Measurements from ENCODE around the gene OST4.

The OST4 gene

DNA sequence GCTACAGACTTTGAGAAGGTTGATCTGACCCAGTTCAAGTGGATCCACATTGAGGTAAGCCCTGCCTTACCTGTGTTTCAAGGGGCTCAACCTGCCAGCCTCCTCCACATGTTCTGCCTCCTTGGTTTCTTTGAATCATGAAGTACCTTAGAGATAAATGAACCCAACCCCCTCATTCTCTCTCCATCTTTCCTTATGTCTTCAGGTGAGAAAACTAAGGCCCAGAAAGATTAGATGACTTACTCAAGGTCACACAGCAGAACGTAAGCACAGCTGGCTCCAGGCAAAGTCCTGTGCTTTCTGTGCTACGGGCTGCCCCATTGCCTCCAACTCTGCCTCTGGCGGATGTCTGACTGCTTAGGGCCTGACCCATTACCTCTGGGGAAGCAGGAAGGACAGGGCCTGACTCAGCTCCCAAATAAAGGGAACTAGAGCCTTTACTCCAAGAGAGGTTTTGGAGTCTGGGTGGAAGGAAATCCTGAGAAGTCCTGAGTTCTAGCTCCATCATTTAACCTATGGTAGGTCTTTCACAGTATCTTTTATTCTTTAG lies 25.4 kb upstream of the OST4 start:
- no peaks in the 10 kb centered on the region for H3K27me3 ChIP-seq (ENCODE audit: insufficient read depth, insufficient read length)
- H3K36me3 ChIP-seq (ENCODE audit: insufficient read depth, insufficient read length, low read length), result no peaks in the 10 kb centered on the region
- TF ChIP-seq YY1 (IDR thresholded peaks at IDR 0.05; ENCODE audit: insufficient read depth, insufficient read length) (no peak), SUZ12 (IDR thresholded peaks at IDR 0.05; ENCODE audit: extremely low read depth, insufficient read depth, insufficient read length) (no peak), ZNF274 (IDR thresholded peaks at IDR 0.05; ENCODE audit: low read depth, low read length) (no peak)
- no peak for DNase-seq (ENCODE audit: low read depth, low spot score)
- H3K4me1 ChIP-seq (ENCODE audit: insufficient read depth, insufficient read length), result peaks cover 13% of the 10 kb centered on the region
- no peaks in the 10 kb centered on the region for H3K9me3 ChIP-seq (ENCODE audit: insufficient read depth, low read length)
- no peak overlapping the region for H3K9ac ChIP-seq (ENCODE audit: insufficient read length, low read depth)
- H3K4me3 ChIP-seq (ENCODE audit: insufficient read length, low read depth), result no peak overlapping the region

DNA sequence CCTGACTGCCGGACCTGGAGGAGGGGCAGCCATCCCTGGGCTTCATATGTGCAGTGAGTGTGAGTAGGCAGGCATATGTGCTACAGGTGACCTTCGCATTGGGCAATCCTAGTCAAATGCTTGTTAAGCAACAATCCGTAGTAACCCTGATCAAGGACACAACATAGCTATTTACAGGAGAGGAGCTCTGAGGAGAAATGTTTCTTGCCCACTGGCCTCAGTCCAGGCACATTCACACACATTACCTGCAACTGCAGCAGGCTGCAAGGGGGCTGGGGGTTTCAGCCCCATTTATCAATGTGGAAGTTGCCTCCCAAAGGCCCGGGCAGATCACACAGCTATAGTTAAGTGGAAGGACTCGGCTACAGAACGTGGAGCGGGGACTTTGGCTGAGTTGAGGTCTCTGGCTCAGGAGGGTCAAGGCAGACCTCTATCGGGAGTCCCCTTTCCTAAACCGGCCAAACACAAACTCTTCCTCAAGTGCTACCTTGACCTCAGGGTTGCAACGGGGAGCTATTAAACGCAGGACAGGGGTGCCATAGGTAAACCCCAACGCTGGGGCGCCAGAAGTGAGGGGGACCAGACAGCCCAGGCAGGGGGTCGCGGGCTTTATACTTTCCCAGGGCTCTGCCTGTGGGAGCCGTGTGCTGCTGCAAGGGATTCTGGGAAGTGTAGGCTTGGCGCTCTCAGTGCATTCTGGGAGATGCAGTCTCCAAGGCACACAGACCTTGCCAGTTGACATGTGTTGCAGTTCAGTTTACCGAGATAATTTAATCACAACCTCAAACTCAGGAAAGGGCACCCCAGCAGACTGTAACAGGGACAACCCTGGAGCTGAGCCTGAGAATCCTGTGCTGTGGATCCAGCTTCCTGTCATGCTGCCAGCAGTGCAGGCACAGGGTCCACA lies 24.5 kb upstream of the OST4 start:
- TF ChIP-seq YY1 (IDR thresholded peaks at IDR 0.05; ENCODE audit: insufficient read depth, insufficient read length) (no peak), SUZ12 (IDR thresholded peaks at IDR 0.05; ENCODE audit: extremely low read depth, insufficient read depth, insufficient read length) (no peak), ZNF274 (IDR thresholded peaks at IDR 0.05; ENCODE audit: low read depth, low read length) (no peak)
- no peaks in the 10 kb centered on the region for H3K36me3 ChIP-seq (ENCODE audit: insufficient read depth, insufficient read length, low read length)
- no peak for DNase-seq (ENCODE audit: low read depth, low spot score)
- no peaks in the 10 kb centered on the region for H3K27me3 ChIP-seq (ENCODE audit: insufficient read depth, insufficient read length)
- no peak overlapping the region for H3K4me3 ChIP-seq (ENCODE audit: insufficient read length, low read depth)
- H3K9ac ChIP-seq (ENCODE audit: insufficient read length, low read depth), result no peak overlapping the region
- H3K9me3 ChIP-seq (ENCODE audit: insufficient read depth, low read length), result no peaks in the 10 kb centered on the region
- peaks cover 11% of the 10 kb centered on the region for H3K4me1 ChIP-seq (ENCODE audit: insufficient read depth, insufficient read length)

GRCh38 chr2:27095427-27095744 lies 23.9 kb upstream of the OST4 start:
- TF ChIP-seq ZNF274 (IDR thresholded peaks at IDR 0.05; ENCODE audit: low read depth, low read length) (no peak), SUZ12 (IDR thresholded peaks at IDR 0.05; ENCODE audit: extremely low read depth, insufficient read depth, insufficient read length) (no peak), YY1 (IDR thresholded peaks at IDR 0.05; ENCODE audit: insufficient read depth, insufficient read length) (no peak)
- H3K27me3 ChIP-seq (ENCODE audit: insufficient read depth, insufficient read length), result no peaks in the 10 kb centered on the region
- H3K9ac ChIP-seq (ENCODE audit: insufficient read length, low read depth), result no peak overlapping the region
- peaks cover 11% of the 10 kb centered on the region for H3K4me1 ChIP-seq (ENCODE audit: insufficient read depth, insufficient read length)
- no peak overlapping the region for H3K4me3 ChIP-seq (ENCODE audit: insufficient read length, low read depth)
- H3K36me3 ChIP-seq (ENCODE audit: insufficient read depth, insufficient read length, low read length), result no peaks in the 10 kb centered on the region
- DNase-seq (ENCODE audit: low read depth, low spot score), result no peak
- H3K9me3 ChIP-seq (ENCODE audit: insufficient read depth, low read length), result no peaks in the 10 kb centered on the region

- no peak overlapping the region for H3K9ac ChIP-seq (ENCODE audit: insufficient read length, low read depth)
- no peaks in the 10 kb centered on the region for H3K27me3 ChIP-seq (ENCODE audit: insufficient read depth, insufficient read length)
- no peaks in the 10 kb centered on the region for H3K9me3 ChIP-seq (ENCODE audit: insufficient read depth, low read length)
- peaks cover 9% of the 10 kb centered on the region for H3K4me1 ChIP-seq (ENCODE audit: insufficient read depth, insufficient read length)
- no peaks in the 10 kb centered on the region for H3K36me3 ChIP-seq (ENCODE audit: insufficient read depth, insufficient read length, low read length)
- no peak for DNase-seq (ENCODE audit: low read depth, low spot score)
- H3K4me3 ChIP-seq (ENCODE audit: insufficient read length, low read depth), result no peak overlapping the region
- TF ChIP-seq ZNF274 (IDR thresholded peaks at IDR 0.05; ENCODE audit: low read depth, low read length) (no peak), YY1 (IDR thresholded peaks at IDR 0.05; ENCODE audit: insufficient read depth, insufficient read length) (no peak), SUZ12 (IDR thresholded peaks at IDR 0.05; ENCODE audit: extremely low read depth, insufficient read depth, insufficient read length) (no peak)
Measured at GRCh38 chr2:27094353-27094984, 23.0 kb upstream of the OST4 start.

DNA sequence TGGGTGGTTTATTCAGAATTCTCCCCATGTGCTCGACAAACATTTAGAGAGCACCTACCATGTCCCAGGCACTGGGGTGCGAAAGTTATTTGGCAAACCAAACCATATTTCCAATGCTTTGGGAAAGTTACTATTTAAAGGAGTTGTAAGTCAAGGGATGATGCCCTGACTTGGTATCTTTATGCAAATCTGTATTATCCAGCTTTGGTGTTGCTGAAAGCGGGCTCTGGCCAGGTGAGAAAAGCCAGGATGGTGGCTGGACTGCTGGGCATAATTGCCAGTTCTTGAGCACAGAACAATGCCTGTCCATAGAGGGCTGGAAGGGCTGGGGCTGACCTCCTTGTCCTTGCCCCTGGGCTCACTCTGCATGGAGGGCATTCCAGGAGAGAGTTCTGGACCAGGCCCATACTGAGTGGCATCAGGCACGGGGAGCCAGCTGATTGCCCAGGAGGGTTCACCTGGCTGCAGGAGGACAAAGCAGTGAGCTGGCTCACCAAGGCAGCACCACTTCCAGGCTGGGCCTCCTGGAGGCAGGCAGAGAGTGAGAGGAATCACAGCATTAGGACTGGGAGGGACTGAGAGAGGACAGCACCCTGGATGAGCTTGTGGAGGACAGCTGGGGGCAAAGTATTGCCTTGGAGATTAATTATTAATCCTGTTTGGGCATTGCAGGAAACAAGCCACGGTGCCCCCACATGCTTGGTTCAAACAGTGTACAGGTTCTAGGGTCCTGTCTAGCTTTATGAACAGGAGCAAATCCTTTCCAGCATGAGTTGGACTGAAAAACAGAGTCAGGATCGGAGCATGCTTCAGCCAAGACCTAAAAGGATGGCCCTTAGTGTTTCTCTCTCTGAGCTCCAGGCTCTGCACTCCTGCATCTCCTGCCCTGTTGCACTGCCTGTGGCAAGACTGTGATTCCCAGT lies 22.2 kb upstream of the OST4 start:
- no peak for DNase-seq (ENCODE audit: low read depth, low spot score)
- Histone ChIP-seq H3K36me3 (ENCODE audit: insufficient read depth, insufficient read length, low read length) (no peaks in the 10 kb centered on the region), H3K4me1 (ENCODE audit: insufficient read depth, insufficient read length) (peaks cover 9% of the 10 kb centered on the region), H3K9ac (ENCODE audit: insufficient read length, low read depth) (no peak overlapping the region), H3K27me3 (ENCODE audit: insufficient read depth, insufficient read length) (no peaks in the 10 kb centered on the region), H3K9me3 (ENCODE audit: insufficient read depth, low read length) (no peaks in the 10 kb centered on the region), H3K4me3 (ENCODE audit: insufficient read length, low read depth) (no peak overlapping the region)
- no peak for TF ChIP-seq YY1 (IDR thresholded peaks at IDR 0.05; ENCODE audit: insufficient read depth, insufficient read length)
- TF ChIP-seq SUZ12 (IDR thresholded peaks at IDR 0.05; ENCODE audit: extremely low read depth, insufficient read depth, insufficient read length), result no peak
- no peak for TF ChIP-seq ZNF274 (IDR thresholded peaks at IDR 0.05; ENCODE audit: low read depth, low read length)

- Histone ChIP-seq H3K4me1 (ENCODE audit: insufficient read depth, insufficient read length) (peaks cover 9% of the 10 kb centered on the region), H3K36me3 (ENCODE audit: insufficient read depth, insufficient read length, low read length) (no peaks in the 10 kb centered on the region), H3K9ac (ENCODE audit: insufficient read length, low read depth) (no peak overlapping the region), H3K4me3 (ENCODE audit: insufficient read length, low read depth) (no peak overlapping the region), H3K27me3 (ENCODE audit: insufficient read depth, insufficient read length) (no peaks in the 10 kb centered on the region), H3K9me3 (ENCODE audit: insufficient read depth, low read length) (no peaks in the 10 kb centered on the region)
- TF ChIP-seq ZNF274 (IDR thresholded peaks at IDR 0.05; ENCODE audit: low read depth, low read length) (no peak), YY1 (IDR thresholded peaks at IDR 0.05; ENCODE audit: insufficient read depth, insufficient read length) (no peak), SUZ12 (IDR thresholded peaks at IDR 0.05; ENCODE audit: extremely low read depth, insufficient read depth, insufficient read length) (no peak)
- DNase-seq (ENCODE audit: low read depth, low spot score), result no peak
Measured at GRCh38 chr2:27092696-27093429, 21.4 kb upstream of the OST4 start.
